Measurements from ENCODE around the gene RASA3. TPM values are rescaled to one million over a fixed set of nuclear protein-coding genes. Genes with fewer than 3 reads are reported as not detected.

The RASA3 gene
- total RNA-seq, 1 experiment from 2014 or later = 10.0 TPM

DNA sequence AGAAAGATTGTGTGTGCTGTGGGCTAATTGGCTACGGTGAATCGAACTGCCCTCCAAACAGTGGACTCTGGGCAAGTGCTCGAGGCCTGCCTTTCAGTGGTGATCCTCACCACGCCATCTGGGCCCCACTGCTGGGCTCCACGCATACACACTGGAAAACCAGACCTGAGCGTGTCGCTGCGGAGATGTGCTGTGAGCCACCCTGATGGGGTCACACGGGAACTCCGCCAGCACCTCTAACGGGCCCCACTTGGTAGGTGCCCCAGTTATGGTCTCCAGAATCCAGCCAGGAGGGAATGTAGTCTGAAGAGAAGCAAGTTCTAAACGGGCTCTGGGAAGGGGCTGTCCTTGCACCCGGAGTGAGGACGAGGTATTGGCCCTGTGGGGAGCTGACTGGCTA lies 197.8 kb downstream of the RASA3 start:
- H3K36me3 ChIP-seq (ENCODE audit: low read depth) = no peaks in the 10 kb centered on the region
- H4K20me1 ChIP-seq (ENCODE audit: insufficient read depth) = no peaks in the 10 kb centered on the region
- no peak overlapping the region for H3K4me3 ChIP-seq
- ChIA-PET POLR2A (ENCODE audit: unreplicated experiment) (no interaction called here), CTCF (no interaction called here)
- no peak for DNase-seq
- H3K79me2 ChIP-seq (ENCODE audit: low read depth) = no peaks in the 10 kb centered on the region
- TF ChIP-seq, protein P1, sequence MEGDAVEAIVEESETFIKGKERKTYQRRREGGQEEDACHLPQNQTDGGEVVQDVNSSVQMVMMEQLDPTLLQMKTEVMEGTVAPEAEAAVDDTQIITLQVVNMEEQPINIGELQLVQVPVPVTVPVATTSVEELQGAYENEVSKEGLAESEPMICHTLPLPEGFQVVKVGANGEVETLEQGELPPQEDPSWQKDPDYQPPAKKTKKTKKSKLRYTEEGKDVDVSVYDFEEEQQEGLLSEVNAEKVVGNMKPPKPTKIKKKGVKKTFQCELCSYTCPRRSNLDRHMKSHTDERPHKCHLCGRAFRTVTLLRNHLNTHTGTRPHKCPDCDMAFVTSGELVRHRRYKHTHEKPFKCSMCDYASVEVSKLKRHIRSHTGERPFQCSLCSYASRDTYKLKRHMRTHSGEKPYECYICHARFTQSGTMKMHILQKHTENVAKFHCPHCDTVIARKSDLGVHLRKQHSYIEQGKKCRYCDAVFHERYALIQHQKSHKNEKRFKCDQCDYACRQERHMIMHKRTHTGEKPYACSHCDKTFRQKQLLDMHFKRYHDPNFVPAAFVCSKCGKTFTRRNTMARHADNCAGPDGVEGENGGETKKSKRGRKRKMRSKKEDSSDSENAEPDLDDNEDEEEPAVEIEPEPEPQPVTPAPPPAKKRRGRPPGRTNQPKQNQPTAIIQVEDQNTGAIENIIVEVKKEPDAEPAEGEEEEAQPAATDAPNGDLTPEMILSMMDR (conservative IDR thresholded peaks at IDR 0.05) = no peak
- no peak for TF ChIP-seq EZH2 (IDR thresholded peaks at IDR 0.05; ENCODE audit: low read depth)
- no peak overlapping the region for H2AFZ ChIP-seq
- no peak overlapping the region for H3K4me2 ChIP-seq
- no peaks in the 10 kb centered on the region for H3K9me2 ChIP-seq (ENCODE audit: insufficient read depth)
- H3K27ac ChIP-seq = no peak overlapping the region
- no TSS peak for BruUV-seq (replicated peaks)
- intact Hi-C loops (cut with micrococcal nuclease; ENCODE audit: unreplicated experiment) = no loop called here
- no peaks in the 10 kb centered on the region for H3K9me3 ChIP-seq (ENCODE audit: insufficient read depth, low read depth)
- H3K27me3 ChIP-seq (ENCODE audit: insufficient read depth, low read depth) = peaks cover 58% of the 10 kb centered on the region
- no peaks in the 10 kb centered on the region for H3F3A ChIP-seq (ENCODE audit: insufficient read depth, low read depth)
- H3K4me1 ChIP-seq (replicated peaks; ENCODE audit: insufficient read depth) = no peaks in the 10 kb centered on the region

- ChIA-PET CTCF (no interaction called here), POLR2A (ENCODE audit: unreplicated experiment) (no interaction called here)
- Histone ChIP-seq H3K27me3 (ENCODE audit: insufficient read depth, low read depth) (peaks cover 54% of the 10 kb centered on the region), H3K79me2 (ENCODE audit: low read depth) (no peaks in the 10 kb centered on the region), H3K9me2 (ENCODE audit: insufficient read depth) (no peaks in the 10 kb centered on the region), H3F3A (ENCODE audit: insufficient read depth, low read depth) (no peaks in the 10 kb centered on the region), H4K20me1 (ENCODE audit: insufficient read depth) (no peaks in the 10 kb centered on the region), H3K27ac (no peak overlapping the region), H3K4me3 (no peak overlapping the region), H3K36me3 (ENCODE audit: low read depth) (no peaks in the 10 kb centered on the region), H3K4me1 (replicated peaks; ENCODE audit: insufficient read depth) (no peaks in the 10 kb centered on the region), H3K9me3 (ENCODE audit: insufficient read depth, low read depth) (no peaks in the 10 kb centered on the region), H2AFZ (no peak overlapping the region), H3K4me2 (no peak overlapping the region)
- no TSS peak for BruUV-seq (replicated peaks)
- TF ChIP-seq, protein P1 (conservative IDR thresholded peaks at IDR 0.05) = no peak
- TF ChIP-seq EZH2 (IDR thresholded peaks at IDR 0.05; ENCODE audit: low read depth) = no peak
- no peak for DNase-seq
- intact Hi-C loops (cut with micrococcal nuclease; ENCODE audit: unreplicated experiment) = no loop called here
These were observed 198.5 kb downstream of the RASA3 start for GRCh38 chr13:113933901-113934300.

- no peak overlapping the region for H3K4me3 ChIP-seq
- H3F3A ChIP-seq (ENCODE audit: insufficient read depth, low read depth) = peaks cover 6% of the 10 kb centered on the region; the same call in 1 of the 2 replicates
- ChIA-PET POLR2A (ENCODE audit: unreplicated experiment) (no interaction called here), CTCF (no interaction called here)
- H3K9me2 ChIP-seq (ENCODE audit: insufficient read depth) = no peaks in the 10 kb centered on the region
- peaks cover 42% of the 10 kb centered on the region for H3K27me3 ChIP-seq (ENCODE audit: insufficient read depth, low read depth)
- H3K79me2 ChIP-seq (ENCODE audit: low read depth) = no peaks in the 10 kb centered on the region
- no peak for DNase-seq
- H3K9me3 ChIP-seq (ENCODE audit: insufficient read depth, low read depth) = no peaks in the 10 kb centered on the region
- H4K20me1 ChIP-seq (ENCODE audit: insufficient read depth) = no peaks in the 10 kb centered on the region
- no peak overlapping the region for H2AFZ ChIP-seq
- H3K4me1 ChIP-seq (replicated peaks; ENCODE audit: insufficient read depth) = peaks cover 12% of the 10 kb centered on the region
- H3K27ac ChIP-seq = no peak overlapping the region
- intact Hi-C loops (cut with micrococcal nuclease; ENCODE audit: unreplicated experiment) = no loop called here
- no TSS peak for BruUV-seq (replicated peaks)
- no peak for TF ChIP-seq EZH2 (IDR thresholded peaks at IDR 0.05; ENCODE audit: low read depth)
- TF ChIP-seq, protein P1 (conservative IDR thresholded peaks at IDR 0.05) = no peak
- H3K4me2 ChIP-seq = no peak overlapping the region
- H3K36me3 ChIP-seq (ENCODE audit: low read depth) = no peaks in the 10 kb centered on the region
These were observed 200.5 kb downstream of the RASA3 start for GRCh38 chr13:113931841-113932459.
